ENCODE results near the gene GTPBP8.
A peak's percentile ranks its signal among the peaks of the same experiment; 100 is the strongest.

GTPBP8 gene

GRCh38 chr3:113019182-113020137 lies 28.7 kb downstream of the GTPBP8 start (continued):
- TF ChIP-seq ZNF18 (tag by site-specific recombination; IDR thresholded peaks at IDR 0.05) (no peak), TSHZ1 (tag by site-specific recombination; IDR thresholded peaks at IDR 0.05; ENCODE audit: borderline replicate concordance) (no peak), KLF10 (tag by site-specific recombination; IDR thresholded peaks at IDR 0.05) (peak; percentile 89), ZNF341 (tag by site-specific recombination; IDR thresholded peaks at IDR 0.05; ENCODE audit: low read depth) (peak; percentile 80), ZSCAN16 (tag by site-specific recombination; IDR thresholded peaks at IDR 0.05) (no peak), ZNF639 (tag by site-specific recombination; IDR thresholded peaks at IDR 0.05) (no peak), ZBTB20 (tag by site-specific recombination; IDR thresholded peaks at IDR 0.05) (peak; percentile 98), ZNF423 (tag by site-specific recombination; IDR thresholded peaks at IDR 0.05) (no peak), ZNF701 (tag by site-specific recombination; IDR thresholded peaks at IDR 0.05) (no peak), ZNF426 (tag by site-specific recombination; IDR thresholded peaks at IDR 0.05) (no peak), ZBTB26 (tag by site-specific recombination; optimal IDR thresholded peaks at IDR 0.05) (peak; percentile 74), ZNF777 (tag by site-specific recombination; IDR thresholded peaks at IDR 0.05; ENCODE audit: borderline replicate concordance) (no peak), ZNF792 (tag by site-specific recombination; IDR thresholded peaks at IDR 0.05) (no peak), ZNF354C (tag by site-specific recombination; IDR thresholded peaks at IDR 0.05; ENCODE audit: borderline replicate concordance, low read depth) (no peak), ZIC2 (tag by site-specific recombination; IDR thresholded peaks at IDR 0.05) (peak; percentile 57), ZEB2 (tag by site-specific recombination; IDR thresholded peaks at IDR 0.05) (peak; percentile 83), ZNF394 (tag by site-specific recombination; IDR thresholded peaks at IDR 0.05; ENCODE audit: borderline replicate concordance) (no peak; the same call in 1 of the 2 replicates), ZBTB10 (tag by site-specific recombination; IDR thresholded peaks at IDR 0.05) (peak; percentile 65; the same call in 1 of the 2 replicates), ZNF433 (tag by site-specific recombination; IDR thresholded peaks at IDR 0.05; ENCODE audit: low read depth) (no peak), SP2 (tag by site-specific recombination; IDR thresholded peaks at IDR 0.05) (peak; percentile 90), GLIS2 (tag by site-specific recombination; IDR thresholded peaks at IDR 0.05) (peak; percentile 80), ZNF19 (tag by site-specific recombination; IDR thresholded peaks at IDR 0.05; ENCODE audit: low read depth) (no peak), ZBTB11 (tag by site-specific recombination; conservative IDR thresholded peaks at IDR 0.05; ENCODE audit: low read depth) (peak; percentile 92)

Data from HEK293 (cell line).